DMS53 treated with DMSO at 0.1 percent for 48 hours (cell line): ENCODE results near the gene CKAP2L.
A peak's percentile ranks its signal among the peaks of the same experiment; 100 is the strongest.
"Not testable (repeated sequence)": the region's sequence is repeated elsewhere in the genome, so short reads cannot be mapped to it uniquely, and the experiment has no call there.

Experiments used
- DNase-seq: peaks from one replicate; lab custom pipeline; 2025; ENCODE audit not compliant: unreplicated experiment; lab: John Stamatoyannopoulos, UW

The CKAP2L gene

GRCh38 chr2:112710956-112711750 is 53.3 kb downstream of the CKAP2L start:
- no peak for DNase-seq

DNA sequence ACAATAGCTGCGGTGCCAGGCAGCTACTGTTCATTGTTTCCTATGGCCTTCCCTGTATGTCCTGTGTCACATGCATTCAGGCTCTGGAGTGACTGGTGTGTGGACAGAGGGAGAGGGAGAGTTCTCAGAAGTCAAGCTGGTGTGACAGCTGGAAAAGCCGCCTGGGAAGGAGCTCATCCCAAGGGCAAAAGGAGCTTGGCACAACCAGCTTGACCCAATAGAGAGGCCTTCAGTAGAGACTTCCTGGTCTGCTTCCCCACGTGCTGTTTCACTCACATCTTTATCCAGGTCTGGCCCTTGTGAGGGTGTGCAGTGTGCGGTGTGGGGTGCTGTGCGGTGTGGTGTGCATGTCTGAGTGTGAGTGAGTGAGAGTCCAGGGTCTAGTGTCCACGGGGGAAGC is 54.7 kb downstream of the CKAP2L start:
- no peak for DNase-seq

DNA sequence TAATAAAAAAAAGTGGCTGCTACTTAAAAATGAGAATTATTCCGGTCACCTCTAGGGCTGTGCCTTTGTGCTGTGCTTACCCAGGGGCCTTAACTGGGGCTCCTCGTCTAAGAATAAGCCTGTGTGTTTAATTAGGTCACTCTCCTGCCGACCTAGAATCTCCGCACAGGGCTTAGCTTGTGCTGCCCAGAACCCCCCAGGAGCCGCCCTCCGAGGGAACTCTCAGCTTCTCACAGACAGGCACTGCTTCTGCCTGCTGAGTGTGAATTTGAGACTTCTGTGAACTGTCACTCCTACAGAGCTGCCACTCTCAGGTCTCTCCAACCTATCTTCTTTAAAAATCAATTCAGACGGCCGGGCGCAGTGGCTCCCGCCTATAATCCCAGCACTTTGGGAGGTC is 55.4 kb downstream of the CKAP2L start:
- DNase-seq, result no peak

DNA sequence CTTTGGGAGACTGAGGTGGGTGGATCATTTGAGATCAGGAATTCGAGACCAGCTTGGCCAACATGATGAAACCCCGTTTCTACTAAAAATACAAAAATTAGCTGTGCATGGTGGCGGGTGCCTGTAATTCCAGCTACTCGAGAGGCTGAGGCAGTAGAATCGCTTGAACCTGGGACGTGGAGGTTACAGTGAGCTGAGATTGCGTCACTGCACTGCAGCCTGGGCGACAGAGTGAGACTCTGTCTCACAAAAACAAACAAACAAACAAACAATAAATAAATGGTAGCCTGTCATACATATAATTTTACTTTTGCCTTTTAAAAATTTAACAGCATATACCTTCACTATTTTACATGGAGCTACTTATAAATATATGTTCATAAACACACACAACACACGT is 57.5 kb downstream of the CKAP2L start:
- DNase-seq, result not testable (repeated sequence)

GRCh38 chr2:112706170-112706664 is 58.2 kb downstream of the CKAP2L start:
- DNase-seq, result no peak

DNA sequence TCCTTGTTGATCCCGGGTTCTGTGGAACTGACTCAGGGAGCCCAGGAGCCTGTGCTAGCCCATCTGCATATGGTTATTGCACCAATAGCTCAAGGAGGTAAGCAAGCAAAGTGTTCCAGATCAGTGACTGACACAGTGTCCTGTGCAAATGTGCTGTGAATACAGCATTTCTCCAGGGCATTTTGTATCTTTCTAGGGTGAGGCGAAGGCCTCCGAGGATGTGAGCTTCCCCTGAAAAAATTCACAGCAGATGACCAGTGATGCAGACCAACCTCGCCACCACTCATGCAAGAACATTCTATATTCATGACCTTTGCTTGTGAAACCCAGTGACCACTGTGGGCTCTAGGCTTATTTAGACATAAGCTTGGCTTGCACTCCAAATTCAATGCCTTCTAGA is 58.8 kb downstream of the CKAP2L start:
- no peak for DNase-seq

DNA sequence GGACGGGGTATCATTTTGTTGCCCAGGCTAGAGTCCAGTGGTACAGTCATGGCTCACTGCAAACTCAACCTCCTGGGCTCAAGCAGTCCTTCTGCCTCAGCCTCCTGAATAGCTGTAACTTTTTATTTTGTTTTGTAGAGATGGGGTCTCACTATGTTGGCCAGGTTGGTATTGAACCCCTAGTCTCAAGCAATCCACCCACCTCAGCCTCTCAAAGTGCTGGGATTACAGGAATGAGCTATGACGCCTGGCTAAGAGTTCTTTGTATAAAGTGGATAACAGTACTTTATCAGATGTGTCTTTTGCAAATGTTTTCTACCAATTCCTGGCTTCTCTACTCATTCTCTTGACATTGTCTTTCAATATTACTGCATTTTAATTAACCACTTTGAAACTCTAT is 60.7 kb downstream of the CKAP2L start:
- DNase-seq, result no peak

DNA sequence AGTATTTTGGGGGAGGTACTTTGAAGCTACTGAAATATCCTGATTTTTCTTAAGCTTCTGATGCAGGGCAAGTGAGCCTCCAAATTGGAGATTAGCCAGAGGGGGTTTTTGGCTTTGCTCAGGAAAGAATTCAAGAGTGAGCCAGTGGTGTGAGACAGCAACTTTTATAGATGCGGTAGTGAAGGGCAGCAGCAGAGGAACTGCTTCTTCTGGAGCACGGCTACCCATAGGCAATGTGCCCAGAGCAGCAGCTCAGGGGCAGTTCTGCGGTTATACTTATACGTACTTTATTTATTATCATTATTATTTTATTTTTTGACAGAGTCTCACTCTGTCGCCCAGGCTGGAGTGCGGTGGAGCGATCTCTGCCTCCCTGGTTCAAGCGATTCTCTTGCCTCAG is 63.4 kb downstream of the CKAP2L start:
- no peak for DNase-seq

GRCh38 chr2:112699984-112700667 is 64.3 kb downstream of the CKAP2L start:
- no peak for DNase-seq

DNA sequence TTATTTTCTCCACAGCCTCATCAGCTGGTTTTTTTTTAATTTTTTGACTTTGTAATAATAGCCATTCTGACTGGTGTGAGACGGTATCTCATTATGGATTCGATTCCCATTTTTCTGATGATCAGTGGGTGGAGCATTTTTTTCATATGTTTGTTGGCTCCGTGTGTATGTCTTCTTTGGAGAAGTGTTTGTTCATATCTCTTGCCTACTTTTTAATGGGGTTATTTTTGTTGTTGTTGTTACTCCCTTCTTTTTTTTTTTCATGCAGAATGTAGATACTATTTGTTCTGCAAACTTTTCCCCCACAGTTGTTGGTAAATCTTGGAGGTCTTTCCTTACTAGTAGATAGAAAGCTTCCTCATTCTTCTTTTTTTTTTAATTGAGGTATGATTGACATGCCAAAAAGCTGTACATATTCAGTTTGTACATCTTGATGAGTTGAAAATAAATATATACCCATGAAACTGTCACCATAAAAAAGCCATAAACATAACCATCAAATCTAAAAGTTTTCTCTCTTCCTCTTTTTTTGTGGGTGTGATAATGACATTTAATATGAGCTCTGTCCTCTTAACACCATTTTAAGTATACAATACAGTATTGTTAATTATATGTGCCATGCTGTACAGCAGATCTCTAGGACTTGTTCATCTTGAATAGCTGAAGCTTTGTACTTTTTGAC is 65.4 kb downstream of the CKAP2L start:
- DNase-seq, result no peak

DNA sequence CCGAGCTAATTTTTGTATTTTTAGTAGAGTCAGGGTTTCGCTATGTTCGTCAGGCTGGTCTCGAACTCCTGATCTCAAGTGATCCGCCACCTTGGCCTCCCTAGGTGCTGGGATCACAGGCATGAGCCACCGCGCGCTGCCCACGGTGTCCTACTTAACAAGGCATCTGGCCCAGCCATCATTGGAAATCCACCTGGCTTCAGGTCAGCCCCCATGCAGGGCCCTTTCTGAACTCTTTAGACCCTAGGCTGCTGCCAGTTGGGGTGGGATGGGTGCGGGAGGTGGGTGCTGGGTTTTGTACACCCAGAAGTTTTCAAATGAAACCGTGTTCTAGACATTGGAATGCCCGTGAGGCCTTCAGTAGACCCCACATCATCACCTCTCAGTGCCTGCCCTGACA is 70.2 kb downstream of the CKAP2L start:
- no peak for DNase-seq

GRCh38 chr2:112693596-112693995 is 70.8 kb downstream of the CKAP2L start:
- DNase-seq, result no peak

DNA sequence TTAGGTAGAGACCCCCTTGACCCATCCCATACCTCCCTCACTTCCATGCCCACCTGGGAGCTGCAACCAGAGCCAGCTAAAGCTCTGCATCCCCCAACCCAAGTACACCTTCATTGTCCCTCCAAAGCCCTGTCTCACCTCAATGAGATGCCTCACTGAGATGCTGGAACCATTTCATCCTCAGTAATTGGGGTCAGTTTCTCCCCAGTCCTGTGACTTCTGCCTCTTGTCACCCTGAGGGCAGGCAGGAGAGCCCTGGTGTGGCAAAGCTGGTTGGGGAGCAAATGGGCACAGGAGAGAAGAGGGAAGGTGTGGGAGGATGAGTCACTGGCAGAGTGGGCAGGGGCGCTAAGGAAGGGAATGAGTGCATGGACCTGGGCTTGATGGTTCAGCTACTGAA is 71.5 kb downstream of the CKAP2L start:
- DNase-seq, result no peak

DNA sequence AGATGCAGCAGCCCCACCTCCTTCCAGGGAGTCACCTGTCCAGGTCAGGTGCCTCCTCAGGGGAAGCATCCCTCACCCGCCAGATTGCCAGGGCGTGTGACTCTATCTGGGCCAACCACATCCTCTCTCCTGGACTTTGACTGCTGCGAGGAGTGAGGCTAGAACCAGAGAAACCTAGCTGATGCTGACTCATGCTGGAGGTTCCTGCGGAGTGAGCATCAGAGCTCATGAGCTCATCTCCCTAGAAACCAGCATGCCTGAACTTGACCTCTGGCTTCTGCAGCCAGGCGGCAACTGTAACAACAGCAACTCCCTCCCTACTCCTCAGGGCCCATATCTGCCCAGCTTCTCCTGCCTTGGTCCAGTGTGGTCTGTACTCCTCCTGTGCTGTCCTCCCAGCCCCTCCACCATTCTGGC is 71.9 kb downstream of the CKAP2L start:
- DNase-seq, result peak; percentile 99

DNA sequence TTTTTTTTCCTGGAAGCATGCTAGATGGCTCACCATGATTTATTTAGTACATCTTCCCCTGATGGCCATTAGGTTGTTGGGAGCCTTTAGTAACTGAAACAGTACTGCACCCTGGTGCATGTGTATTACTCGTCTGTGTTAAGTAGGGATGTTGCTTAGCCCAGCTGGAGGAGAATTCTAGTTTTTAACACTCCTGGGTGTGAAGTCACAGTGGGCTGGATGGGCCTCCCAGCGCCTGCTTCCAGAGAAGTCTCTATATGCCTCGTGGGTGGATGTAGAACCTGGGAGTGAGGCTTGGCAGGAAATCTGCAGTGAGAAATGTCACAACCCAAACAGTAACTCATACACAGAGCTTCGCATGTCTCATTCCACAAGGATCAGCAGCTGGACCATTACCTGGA is 72.5 kb downstream of the CKAP2L start:
- no peak for DNase-seq

DNA sequence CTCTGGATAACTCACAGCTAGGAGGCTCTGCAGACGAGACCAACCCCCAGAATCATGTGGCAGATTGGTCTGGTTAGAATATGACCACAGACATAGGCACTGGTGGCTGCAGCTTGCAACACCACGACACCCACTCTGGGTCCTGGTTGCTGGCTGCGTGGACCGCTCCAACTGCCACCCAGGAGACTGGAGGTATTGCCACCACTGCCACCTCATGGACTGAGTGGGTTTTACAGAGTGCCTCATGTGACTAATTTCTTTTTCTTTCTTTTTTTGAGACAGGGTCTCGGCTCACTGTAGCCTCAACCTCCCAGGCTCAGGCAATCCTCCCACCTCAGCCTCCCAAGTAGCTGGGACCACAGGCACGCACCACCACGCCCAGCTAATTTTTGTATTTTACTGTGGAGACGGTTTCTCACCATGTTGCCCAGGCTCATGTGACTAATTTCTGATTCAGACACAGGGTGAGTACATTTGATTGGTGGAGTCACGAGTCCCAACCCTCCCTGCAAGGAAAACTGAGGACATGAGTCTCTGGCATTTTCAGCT is 73.5 kb downstream of the CKAP2L start:
- DNase-seq, result peak; percentile 30

- no peak for DNase-seq
These were observed 76.1 kb downstream of the CKAP2L start for GRCh38 chr2:112688086-112688880.

DNA sequence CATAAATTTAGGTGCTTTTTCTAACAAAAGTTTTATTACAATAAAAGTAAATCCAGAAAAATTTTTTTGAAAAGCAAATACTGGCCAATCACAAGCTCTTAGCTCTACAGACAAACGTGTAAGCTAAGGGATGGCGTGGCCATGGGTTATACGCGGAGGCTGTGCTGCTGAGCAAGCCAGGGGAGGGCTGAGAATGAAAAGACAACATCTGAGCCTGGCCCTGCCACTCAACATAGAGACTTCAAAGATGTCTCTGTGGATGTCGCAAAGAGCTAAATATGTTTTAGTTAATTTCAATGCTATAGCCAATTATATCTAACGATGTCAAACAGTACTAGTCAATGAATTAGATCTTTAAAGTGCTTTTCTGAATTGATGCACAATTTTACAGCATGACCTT is 76.9 kb downstream of the CKAP2L start:
- no peak for DNase-seq
